Effector memory CD8-positive, alpha-beta T cell (primary cell): Measurements from ENCODE around the gene PIAS2.
"Not testable (repeated sequence)": the region's sequence is repeated elsewhere in the genome, so short reads cannot be mapped to it uniquely, and the experiment has no call there.

Experiments used
- ATAC-seq: fragments of 150-1000 bp; cut with Tn5 transposase; replicated peaks from 2 replicates; pipeline ENCODE4 v1.10.0; 2021; ENCODE audit warnings: mild to moderate bottlenecking, moderate library complexity
- DNase-seq, 3 experiments: peaks; one replicate each; pipeline ENCODE4 v3.0.0; 2021
- H3K27ac Mint-ChIP-seq, 2 donors: one replicate each; pipeline ENCODE4 v1.8.0; 2022; ENCODE audit warnings: mild to moderate bottlenecking in 2 of 2, mixed read lengths in 2 of 2, moderate library complexity in 2 of 2
- H3K27me3 Mint-ChIP-seq, 2 donors: one replicate each; pipeline ENCODE4 v1.8.0; 2022; ENCODE audit warnings: mixed read lengths in 2 of 2
- H3K36me3 Mint-ChIP-seq: one replicate; pipeline ENCODE4 v1.8.0; 2022; ENCODE audit warnings: mild to moderate bottlenecking, moderate library complexity, mixed read lengths; ENCODE audit not compliant: insufficient read depth
- H3K4me1 Mint-ChIP-seq, 2 donors: one replicate each; pipeline ENCODE4 v1.8.0; 2022; ENCODE audit warnings: low read depth in 2 of 2, mixed read lengths in 2 of 2
- H3K4me3 Mint-ChIP-seq, 2 donors: one replicate each; pipeline ENCODE4 v1.8.0; 2022; ENCODE audit warnings: mild to moderate bottlenecking in 2 of 2, mixed read lengths in 2 of 2, moderate library complexity in 2 of 2
- H3K9me3 Mint-ChIP-seq, 2 donors: one replicate each; pipeline ENCODE4 v1.8.0; 2022; ENCODE audit warnings: mixed read lengths in 2 of 2

PIAS2 gene

DNA sequence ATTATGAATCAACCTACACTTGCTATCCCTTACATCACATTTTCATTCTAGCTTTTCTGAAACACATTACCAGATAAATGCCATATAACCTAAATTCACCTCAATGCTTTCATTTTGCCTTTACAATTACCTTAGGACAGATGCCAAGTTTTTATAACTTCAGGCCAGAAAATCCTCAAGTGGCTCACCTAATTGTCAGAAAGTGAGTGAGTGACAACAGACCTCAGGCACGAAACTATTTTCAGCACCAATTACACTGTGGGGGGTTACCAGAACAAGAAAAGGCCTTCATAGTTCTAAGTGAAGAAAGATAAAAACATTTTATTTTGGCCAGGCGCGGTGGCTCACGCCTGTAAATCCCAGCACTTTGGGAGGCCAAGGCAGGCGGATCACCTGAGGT is 108.2 kb downstream of the PIAS2 start:
- ATAC-seq = no peak
- H3K36me3 Mint-ChIP-seq = peaks cover 3% of the 10 kb centered on the region
- H3K9me3 Mint-ChIP-seq = no peaks in the 10 kb centered on the region
- H3K27me3 Mint-ChIP-seq = no peaks in the 10 kb centered on the region
- no peak for DNase-seq
- H3K4me3 Mint-ChIP-seq = no peak overlapping the region
- H3K27ac Mint-ChIP-seq = no peak overlapping the region
- H3K4me1 Mint-ChIP-seq = no peaks in the 10 kb centered on the region

DNA sequence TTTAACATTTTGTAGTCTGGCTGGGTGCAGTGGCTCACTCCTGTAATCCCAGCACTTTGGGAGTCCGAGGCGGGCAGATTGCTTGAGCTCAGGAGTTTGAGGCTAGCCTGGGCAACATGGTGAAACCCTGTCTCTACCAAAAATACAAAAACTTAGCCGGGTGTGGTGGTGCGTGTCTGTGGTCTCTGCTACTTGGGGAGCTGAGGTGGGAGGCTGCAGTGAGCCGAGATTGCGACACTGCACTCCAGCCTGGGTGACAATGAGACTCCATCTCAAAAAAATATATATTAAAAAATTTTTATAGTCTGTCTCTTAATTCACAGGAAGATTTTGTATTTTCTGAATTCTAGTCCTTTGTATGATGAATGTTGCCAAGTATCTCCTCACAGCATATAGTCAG is 121.4 kb downstream of the PIAS2 start:
- not testable (repeated sequence) for H3K4me1 Mint-ChIP-seq, ATAC-seq, DNase-seq, H3K4me3 Mint-ChIP-seq, H3K27me3 Mint-ChIP-seq, H3K9me3 Mint-ChIP-seq, H3K27ac Mint-ChIP-seq, H3K36me3 Mint-ChIP-seq

GRCh38 chr18:46794607-46795006 is 122.7 kb downstream of the PIAS2 start:
- Mint-ChIP-seq H3K4me1 (no peaks in the 10 kb centered on the region), H3K4me3 (no peak overlapping the region), H3K9me3 (no peaks in the 10 kb centered on the region), H3K36me3 (peaks cover 5% of the 10 kb centered on the region), H3K27me3 (peaks cover 0 to 4% of the 10 kb centered on the region in 2 donors), H3K27ac (no peak overlapping the region)
- no peak for ATAC-seq
- DNase-seq = no peak

DNA sequence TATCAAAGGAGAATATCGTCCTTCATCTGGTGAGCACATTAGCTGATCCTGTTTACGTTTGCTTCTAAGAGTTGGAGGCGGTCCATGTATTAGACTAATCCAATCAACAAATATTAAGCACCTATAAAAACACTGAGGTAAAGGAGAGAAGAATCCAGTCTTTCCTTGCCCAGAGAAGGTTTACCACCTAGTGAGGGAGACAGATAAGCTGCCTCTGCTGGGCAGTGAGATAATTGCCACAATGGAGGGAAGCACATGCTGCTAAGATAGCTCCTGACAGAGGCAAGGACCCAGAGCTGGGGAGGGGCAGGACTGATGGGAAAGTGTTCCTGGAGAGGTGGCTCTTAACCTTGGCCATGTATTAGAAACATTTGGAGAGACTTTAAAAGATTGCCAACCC is 123.7 kb downstream of the PIAS2 start:
- Mint-ChIP-seq H3K27ac (no peak overlapping the region), H3K36me3 (peaks cover 5% of the 10 kb centered on the region), H3K4me1 (no peaks in the 10 kb centered on the region), H3K9me3 (no peaks in the 10 kb centered on the region), H3K4me3 (no peak overlapping the region), H3K27me3 (peaks cover 0 to 4% of the 10 kb centered on the region in 2 donors)
- ATAC-seq (no peak), DNase-seq (no peak)

DNA sequence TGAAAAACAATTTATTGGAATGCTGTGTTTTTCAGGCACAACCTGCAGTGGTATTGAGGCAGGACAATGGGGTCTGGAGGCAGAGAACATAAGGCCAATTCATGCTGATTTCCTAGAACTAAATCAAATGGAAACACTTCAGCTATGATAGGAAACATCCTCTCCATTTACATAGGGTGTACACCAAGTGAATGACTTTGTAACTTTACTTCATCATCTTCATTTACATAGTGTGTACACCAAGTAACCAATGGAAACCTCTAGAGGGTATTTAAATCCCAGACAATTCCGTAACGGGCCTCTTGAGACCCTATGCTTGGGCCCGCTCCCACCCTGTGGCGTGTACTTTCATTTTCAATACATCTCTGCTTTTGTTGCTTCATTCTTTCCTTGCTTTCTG is 128.2 kb downstream of the PIAS2 start:
- peaks cover 0 to 19% of the 10 kb centered on the region in 2 donors for H3K27me3 Mint-ChIP-seq
- DNase-seq (no peak), ATAC-seq (no peak)
- H3K27ac Mint-ChIP-seq = no peak overlapping the region
- H3K9me3 Mint-ChIP-seq = no peaks in the 10 kb centered on the region
- H3K4me1 Mint-ChIP-seq = no peaks in the 10 kb centered on the region
- no peak overlapping the region for H3K4me3 Mint-ChIP-seq
- H3K36me3 Mint-ChIP-seq = peaks cover 5% of the 10 kb centered on the region

GRCh38 chr18:46787674-46788073 is 129.6 kb downstream of the PIAS2 start:
- Mint-ChIP-seq H3K4me1 (no peaks in the 10 kb centered on the region), H3K27ac (no peak overlapping the region), H3K27me3 (peaks cover 0 to 19% of the 10 kb centered on the region in 2 donors), H3K9me3 (no peaks in the 10 kb centered on the region), H3K36me3 (peaks cover 3% of the 10 kb centered on the region), H3K4me3 (no peak overlapping the region)
- DNase-seq (no peak), ATAC-seq (no peak)

- H3K4me1 Mint-ChIP-seq = no peaks in the 10 kb centered on the region
- H3K4me3 Mint-ChIP-seq = no peak overlapping the region
- no peak overlapping the region for H3K27ac Mint-ChIP-seq
- no peaks in the 10 kb centered on the region for H3K9me3 Mint-ChIP-seq
- H3K36me3 Mint-ChIP-seq = no peaks in the 10 kb centered on the region
- no peak for ATAC-seq
- H3K27me3 Mint-ChIP-seq = peaks cover 6 to 19% of the 10 kb centered on the region in 2 donors
- DNase-seq = no peak
Measured at GRCh38 chr18:46772357-46772756, 144.9 kb downstream of the PIAS2 start.

- H3K27me3 Mint-ChIP-seq = peaks cover 6 to 26% of the 10 kb centered on the region in 2 donors
- ATAC-seq = no peak
- H3K27ac Mint-ChIP-seq = no peak overlapping the region
- H3K4me3 Mint-ChIP-seq = no peak overlapping the region
- no peak for DNase-seq
- no peaks in the 10 kb centered on the region for H3K4me1 Mint-ChIP-seq
- no peaks in the 10 kb centered on the region for H3K36me3 Mint-ChIP-seq
- no peaks in the 10 kb centered on the region for H3K9me3 Mint-ChIP-seq
Measured at GRCh38 chr18:46771141-46771540, 146.2 kb downstream of the PIAS2 start.

DNA sequence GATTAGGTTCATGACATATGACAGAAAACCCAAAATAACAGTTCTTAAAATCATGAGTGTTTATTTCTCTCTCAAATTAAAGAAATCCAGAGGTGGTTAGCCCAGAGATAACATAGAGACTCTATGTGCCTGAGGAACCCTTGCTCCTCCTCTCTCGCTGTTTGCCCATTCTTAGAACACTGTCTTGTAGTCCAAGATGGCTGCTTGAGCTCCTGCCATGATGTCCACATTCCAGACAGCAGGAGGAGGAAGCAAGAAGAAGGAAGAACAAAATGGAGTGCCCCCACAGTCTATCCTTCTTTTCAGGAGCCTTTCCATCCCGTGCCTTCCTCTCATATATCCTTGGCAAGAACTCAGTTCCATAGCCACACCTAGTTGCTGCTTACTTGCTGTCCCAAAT is 146.6 kb downstream of the PIAS2 start:
- peaks cover 8 to 30% of the 10 kb centered on the region in 2 donors for H3K27me3 Mint-ChIP-seq
- no peak overlapping the region for H3K27ac Mint-ChIP-seq
- DNase-seq = no peak
- H3K36me3 Mint-ChIP-seq = no peaks in the 10 kb centered on the region
- H3K9me3 Mint-ChIP-seq = no peaks in the 10 kb centered on the region
- ATAC-seq = no peak
- no peak overlapping the region for H3K4me3 Mint-ChIP-seq
- H3K4me1 Mint-ChIP-seq = no peaks in the 10 kb centered on the region

GRCh38 chr18:46768166-46768921 is 149.0 kb downstream of the PIAS2 start:
- ATAC-seq = no peak
- Mint-ChIP-seq H3K4me1 (no peaks in the 10 kb centered on the region), H3K27ac (no peak overlapping the region), H3K9me3 (no peaks in the 10 kb centered on the region), H3K27me3 (peaks cover 30 to 53% of the 10 kb centered on the region in 2 donors), H3K36me3 (no peaks in the 10 kb centered on the region), H3K4me3 (no peak overlapping the region)
- DNase-seq = no peak

DNA sequence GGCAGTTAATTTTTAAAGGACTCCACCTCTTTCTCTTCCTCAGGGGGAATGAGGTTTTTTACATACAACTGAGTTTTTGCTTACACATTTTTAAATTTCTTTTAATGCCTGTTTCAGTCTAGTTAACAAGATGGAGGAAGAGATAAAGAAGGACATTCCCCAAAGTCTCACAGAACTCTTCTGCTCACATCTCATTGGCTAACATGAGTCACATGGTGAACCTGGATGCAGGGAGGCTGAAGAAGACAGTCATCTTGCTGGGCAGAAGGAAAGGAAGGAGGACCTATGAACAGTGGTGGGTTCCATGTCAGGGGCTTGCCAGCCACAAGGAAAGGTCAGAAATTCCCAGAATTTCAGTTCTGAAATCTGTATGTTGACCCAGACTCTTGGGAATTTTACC is 150.1 kb downstream of the PIAS2 start:
- Mint-ChIP-seq H3K36me3 (no peaks in the 10 kb centered on the region), H3K27ac (no peak overlapping the region), H3K27me3 (peaks cover 39 to 62% of the 10 kb centered on the region in 2 donors), H3K4me3 (no peak overlapping the region), H3K4me1 (no peaks in the 10 kb centered on the region), H3K9me3 (no peaks in the 10 kb centered on the region)
- no peak for ATAC-seq
- DNase-seq = no peak

GRCh38 chr18:46764586-46764985 is 152.7 kb downstream of the PIAS2 start:
- H3K4me3 Mint-ChIP-seq = no peak overlapping the region
- H3K9me3 Mint-ChIP-seq = no peaks in the 10 kb centered on the region
- H3K27ac Mint-ChIP-seq = no peak overlapping the region
- peaks cover 51 to 68% of the 10 kb centered on the region in 2 donors for H3K27me3 Mint-ChIP-seq
- DNase-seq = no peak
- no peak for ATAC-seq
- H3K36me3 Mint-ChIP-seq = no peaks in the 10 kb centered on the region
- no peaks in the 10 kb centered on the region for H3K4me1 Mint-ChIP-seq

- no peak for ATAC-seq
- H3K27me3 Mint-ChIP-seq = peaks cover 71 to 84% of the 10 kb centered on the region in 2 donors
- no peaks in the 10 kb centered on the region for H3K9me3 Mint-ChIP-seq
- no peak overlapping the region for H3K4me3 Mint-ChIP-seq
- H3K27ac Mint-ChIP-seq = no peak overlapping the region
- DNase-seq = no peak
- peaks cover 0 to 3% of the 10 kb centered on the region in 2 donors for H3K4me1 Mint-ChIP-seq
- no peaks in the 10 kb centered on the region for H3K36me3 Mint-ChIP-seq
Measured at GRCh38 chr18:46761059-46761769, 156.1 kb downstream of the PIAS2 start.

DNA sequence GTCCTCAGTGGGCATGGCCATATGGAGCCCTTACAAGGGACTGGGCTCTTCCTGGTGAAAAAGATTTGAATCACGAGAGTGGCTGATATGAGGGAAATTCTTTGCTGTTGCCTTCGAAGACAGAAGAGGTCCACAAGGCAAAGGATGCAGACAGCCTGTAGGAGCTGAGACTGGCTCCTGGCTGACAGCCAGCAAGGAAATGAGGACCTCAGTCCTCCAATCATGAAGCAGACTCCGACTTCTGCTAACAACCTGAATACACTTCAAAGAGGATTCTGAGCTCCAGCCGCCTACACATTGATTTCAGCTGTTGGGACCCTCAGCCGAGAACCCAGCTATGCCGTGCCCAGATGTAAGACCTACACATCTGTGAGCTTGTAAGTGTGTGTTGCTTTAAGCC is 157.4 kb downstream of the PIAS2 start:
- Mint-ChIP-seq H3K27ac (no peak overlapping the region), H3K27me3 (peaks cover 74 to 84% of the 10 kb centered on the region in 2 donors), H3K36me3 (no peaks in the 10 kb centered on the region), H3K9me3 (no peaks in the 10 kb centered on the region), H3K4me1 (peaks cover 0 to 3% of the 10 kb centered on the region in 2 donors), H3K4me3 (no peak overlapping the region)
- ATAC-seq (no peak), DNase-seq (no peak)
